Left lung (tissue), 10 donors: ENCODE data around the gene TRABD. TPM values are rescaled to one million over a fixed set of nuclear protein-coding genes. Genes with fewer than 3 reads are reported as not detected.

ENCODE experiments used
- ATAC-seq: fragments of 200-7000 bp; cut with Tn5 transposase; one replicate; pipeline ENCODE4 v1.9.1; 2020; ENCODE audit warnings: moderate library complexity
- DNase-seq, 4 donors: peaks; one replicate each; pipeline ENCODE4 v3.0.0-alpha.2; 2013 to 2020
- H3K27ac ChIP-seq, 2 donors: fragments of 200-600 bp; sonication (generic) in 1 of 2; one replicate each; pipeline versions ENCODE4 v1.5.0 to v1.8.0; 2020 to 2021
- H3K27me3 ChIP-seq, 2 donors: fragments of 200-600 bp; sonication (generic) in 1 of 2; one replicate each; pipeline versions ENCODE4 v1.5.0 to v1.8.0; 2020 to 2021
- H3K36me3 ChIP-seq, 2 donors: fragments of 200-600 bp; sonication (generic) in 1 of 2; one replicate each; pipeline versions ENCODE4 v1.5.0 to v1.8.0; 2020 to 2021
- H3K4me1 ChIP-seq, 2 donors: fragments of 200-600 bp; one replicate each; pipeline ENCODE4 v1.8.0; 2021
- H3K4me3 ChIP-seq, 2 donors: fragments of 200-600 bp; sonication (generic) in 1 of 2; one replicate each; pipeline versions ENCODE4 v1.5.0 to v1.8.0; 2020 to 2021; ENCODE audit warnings: mild to moderate bottlenecking in 1 of 2
- H3K9me3 ChIP-seq, 2 donors: fragments of 200-600 bp; sonication (generic) in 1 of 2; one replicate each; pipeline versions ENCODE4 v1.5.0 to v1.8.0; 2020 to 2021
- intact Hi-C, 2 donors: fragments of 100-400 bp; cut with DNase I; formaldehyde crosslinking; loops; one replicate each; pipeline versions ENCODE4 v1.11.2 to v1.14.2; 2022
- polyA plus RNA-seq, 6 donors: library from polyadenylated mRNA; unstranded; fragments of 120-200 nt; gene quantifications; one replicate each; pipeline ENCODE4 v1.2.1, GENCODE V29; 2013; ENCODE audit not compliant: insufficient read length in 6 of 6
- total RNA-seq, 2 donors: library from RNA; stranded (reverse); fragmentation: NEBNext Ultra II Directional; extraction: Animal tissue kit (Norgen Biotek cat#: 25700); gene quantifications; one replicate each; pipeline ENCODE4 v1.2.1, GENCODE V29; 2021
- TF ChIP-seq, protein P1 (sequence below), 2 donors: fragments of 200-600 bp; sonication (generic) in 1 of 2; IDR thresholded peaks; one replicate each; pipeline versions ENCODE4 v1.5.0 to v1.8.0; 2021; ENCODE audit warnings: antibody characterized with exemption in 2 of 2
- donor health status: DM: no; HTN: yes; CAD: no.
- donor health status: DM: no; HTN: no; CAD: no.

TRABD gene
- total and polyA plus RNA-seq, 8 donors, result 16.0 to 54.2 (median 24.4) TPM

DNA sequence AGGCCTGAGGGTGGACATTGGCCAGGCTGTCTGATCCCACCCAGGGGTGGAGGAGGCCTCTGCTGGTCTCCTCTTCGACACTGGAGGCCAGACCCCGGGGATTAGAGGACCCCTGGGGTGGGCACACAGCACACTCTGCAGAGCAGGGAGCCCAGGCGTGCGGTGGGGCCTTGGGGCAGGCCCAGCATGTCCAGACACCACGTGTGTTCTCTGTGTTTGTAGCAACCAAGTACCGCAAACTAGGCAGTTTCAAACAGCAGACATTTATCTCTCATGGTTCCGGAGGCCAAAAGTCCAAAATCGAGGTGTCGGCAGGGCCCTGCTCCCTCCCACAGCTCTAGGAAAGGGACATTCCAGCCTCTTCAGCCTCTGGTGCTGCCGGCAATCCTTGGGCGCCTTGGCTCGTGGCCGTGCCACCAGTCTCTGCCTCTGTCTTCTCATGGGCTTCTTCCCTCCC lies 13.7 kb upstream of the TRABD start:
- intact Hi-C loops, result no loop called here
- Histone ChIP-seq H3K27ac (no peak overlapping the region), H3K36me3 (no peaks in the 10 kb centered on the region), H3K4me3 (no peak overlapping the region), H3K27me3 (peaks cover 18 to 53% of the 10 kb centered on the region in 2 donors), H3K4me1 (peaks cover 0 to 21% of the 10 kb centered on the region in 2 donors), H3K9me3 (no peaks in the 10 kb centered on the region)
- ATAC-seq, result no peak
- DNase-seq, result peak in 2 of 4 donors; percentile 24 to 69
- TF ChIP-seq, protein P1, sequence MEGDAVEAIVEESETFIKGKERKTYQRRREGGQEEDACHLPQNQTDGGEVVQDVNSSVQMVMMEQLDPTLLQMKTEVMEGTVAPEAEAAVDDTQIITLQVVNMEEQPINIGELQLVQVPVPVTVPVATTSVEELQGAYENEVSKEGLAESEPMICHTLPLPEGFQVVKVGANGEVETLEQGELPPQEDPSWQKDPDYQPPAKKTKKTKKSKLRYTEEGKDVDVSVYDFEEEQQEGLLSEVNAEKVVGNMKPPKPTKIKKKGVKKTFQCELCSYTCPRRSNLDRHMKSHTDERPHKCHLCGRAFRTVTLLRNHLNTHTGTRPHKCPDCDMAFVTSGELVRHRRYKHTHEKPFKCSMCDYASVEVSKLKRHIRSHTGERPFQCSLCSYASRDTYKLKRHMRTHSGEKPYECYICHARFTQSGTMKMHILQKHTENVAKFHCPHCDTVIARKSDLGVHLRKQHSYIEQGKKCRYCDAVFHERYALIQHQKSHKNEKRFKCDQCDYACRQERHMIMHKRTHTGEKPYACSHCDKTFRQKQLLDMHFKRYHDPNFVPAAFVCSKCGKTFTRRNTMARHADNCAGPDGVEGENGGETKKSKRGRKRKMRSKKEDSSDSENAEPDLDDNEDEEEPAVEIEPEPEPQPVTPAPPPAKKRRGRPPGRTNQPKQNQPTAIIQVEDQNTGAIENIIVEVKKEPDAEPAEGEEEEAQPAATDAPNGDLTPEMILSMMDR (IDR thresholded peaks at IDR 0.05), result no peak

DNA sequence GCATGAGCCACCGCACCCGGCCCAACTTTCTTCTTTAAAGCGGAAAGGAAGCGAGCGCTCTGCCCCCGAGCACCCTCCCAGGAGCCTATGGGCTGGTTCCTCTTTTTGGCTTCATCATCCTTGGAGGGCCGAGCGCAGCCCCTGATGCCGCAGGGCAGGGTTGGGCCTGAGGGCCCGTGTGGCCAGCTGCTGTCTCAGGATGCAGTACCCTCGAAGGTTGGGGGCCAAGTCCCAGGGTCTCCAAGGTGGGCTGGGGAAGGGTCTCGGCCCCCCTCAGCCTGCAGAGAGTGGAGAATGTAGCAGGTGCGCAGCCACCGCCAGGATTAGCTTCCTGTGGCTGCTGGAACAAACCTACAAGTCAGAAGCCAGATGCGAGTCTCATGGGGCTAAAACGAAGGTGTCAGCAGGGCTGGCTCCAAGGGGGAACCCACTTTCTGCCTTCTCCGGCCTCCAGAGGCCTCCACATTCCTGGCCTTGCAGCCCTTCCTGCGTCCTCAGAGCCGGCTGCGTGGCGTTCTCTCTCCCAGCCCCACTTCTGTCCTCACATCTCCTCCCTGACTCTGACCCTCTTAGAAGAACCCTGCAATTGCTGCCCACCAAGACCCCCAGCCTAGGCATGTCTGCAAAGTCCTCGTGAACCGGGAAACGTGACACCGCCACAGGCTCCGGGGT lies 12.3 kb upstream of the TRABD start:
- DNase-seq, result peak in 1 of 4 donors; percentile 87
- no peak overlapping the region for H3K27ac ChIP-seq

DNA sequence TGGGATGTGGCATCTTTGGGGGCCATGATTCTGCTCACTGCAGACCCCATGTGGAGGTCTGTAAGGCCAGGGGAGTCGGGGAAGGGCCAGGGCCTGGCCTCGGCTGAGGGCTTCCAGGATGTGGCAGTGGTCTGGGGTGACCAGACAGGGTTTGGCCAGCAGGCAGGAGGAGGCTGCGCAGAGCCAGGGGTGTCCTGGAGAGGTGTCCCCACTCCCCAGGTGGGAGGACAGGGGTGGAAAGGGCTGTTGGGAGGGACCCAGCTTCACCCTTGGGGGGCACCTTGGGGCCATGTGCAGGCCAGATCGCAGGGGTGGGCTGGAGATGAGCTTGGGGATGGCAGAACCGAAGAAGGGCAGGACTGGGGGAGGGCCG lies 11.7 kb upstream of the TRABD start:
- peak in 1 of 4 donors; percentile 60 for DNase-seq
- Histone ChIP-seq H3K36me3 (no peaks in the 10 kb centered on the region), H3K9me3 (no peaks in the 10 kb centered on the region), H3K4me1 (peaks cover 0 to 21% of the 10 kb centered on the region in 2 donors), H3K4me3 (no peak overlapping the region), H3K27ac (no peak overlapping the region), H3K27me3 (peaks cover 18 to 62% of the 10 kb centered on the region in 2 donors)
- ATAC-seq, result no peak
- intact Hi-C loops, result no loop called here
- TF ChIP-seq, protein P1 (IDR thresholded peaks at IDR 0.05), result no peak

More for the DNA sequence above, 12.3 kb upstream of the TRABD start:
- Histone ChIP-seq H3K4me3 (no peak overlapping the region), H3K27me3 (peaks cover 18 to 60% of the 10 kb centered on the region in 2 donors), H3K36me3 (no peaks in the 10 kb centered on the region), H3K4me1 (peaks cover 0 to 21% of the 10 kb centered on the region in 2 donors), H3K9me3 (no peaks in the 10 kb centered on the region)
- TF ChIP-seq, protein P1 (IDR thresholded peaks at IDR 0.05), result no peak
- peak; percentile 22 for ATAC-seq
- intact Hi-C loops, result no loop called here

DNA sequence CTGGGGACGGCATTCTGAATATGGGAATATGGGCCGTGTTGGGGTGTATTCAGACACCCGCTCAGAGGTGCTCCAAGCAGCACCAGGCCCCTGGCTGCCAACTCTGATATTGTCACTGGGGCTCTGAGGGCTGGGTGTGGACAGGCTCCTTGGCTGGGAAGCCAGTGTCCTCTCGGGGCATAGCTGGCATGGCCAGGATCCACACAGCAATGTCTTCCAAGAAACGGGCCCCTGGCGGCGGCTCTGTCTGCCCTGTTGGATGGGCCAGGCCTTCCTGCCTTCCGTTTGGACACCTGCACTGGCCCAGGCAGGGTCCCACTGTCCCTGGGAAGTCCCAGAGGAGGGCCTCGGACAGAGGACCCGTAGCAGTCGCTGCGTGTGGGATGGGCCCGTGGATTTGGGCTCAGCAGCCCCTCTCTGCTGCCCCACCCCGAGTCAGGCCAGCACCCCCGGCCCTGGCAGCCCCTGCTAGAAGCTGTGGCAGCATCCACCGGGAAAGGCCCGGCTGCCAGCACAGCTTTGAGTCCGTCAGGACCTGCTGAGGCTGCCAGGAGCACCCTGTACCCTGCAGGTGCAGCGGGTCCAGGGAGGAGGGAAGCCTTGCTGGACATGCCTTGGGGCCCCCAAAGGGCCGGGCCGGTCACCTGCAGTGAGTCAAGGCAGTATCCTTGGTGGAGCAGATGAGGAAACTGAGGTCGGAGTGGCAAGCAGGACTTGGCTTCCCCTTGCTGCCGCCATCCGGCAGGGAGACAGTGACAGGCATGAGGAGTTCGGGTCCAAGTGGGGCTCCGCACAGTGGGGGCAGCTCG lies 11.1 kb upstream of the TRABD start:
- intact Hi-C loops, result no loop called here
- Histone ChIP-seq H3K36me3 (no peaks in the 10 kb centered on the region), H3K4me3 (no peak overlapping the region), H3K27ac (no peak overlapping the region), H3K4me1 (peaks cover 0 to 17% of the 10 kb centered on the region in 2 donors), H3K27me3 (peaks cover 12 to 61% of the 10 kb centered on the region in 2 donors), H3K9me3 (no peaks in the 10 kb centered on the region)
- peak in 1 of 4 donors; percentile 73 for DNase-seq
- no peak for ATAC-seq
- TF ChIP-seq, protein P1 (IDR thresholded peaks at IDR 0.05), result no peak

DNA sequence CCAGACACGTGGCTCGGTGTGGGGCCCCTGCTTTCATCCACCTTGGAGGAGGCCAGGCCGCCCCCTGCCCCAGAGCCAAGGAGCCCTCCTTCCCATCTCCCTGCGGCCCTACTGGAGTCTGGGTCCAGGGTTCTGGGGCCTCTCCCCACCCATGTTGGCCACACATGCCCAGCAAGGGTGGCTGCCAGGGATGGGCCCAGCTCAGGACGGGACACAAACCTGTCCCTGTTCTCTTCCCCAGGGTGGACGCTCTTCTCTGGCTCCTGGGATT lies 10.6 kb upstream of the TRABD start:
- no peaks in the 10 kb centered on the region for H3K36me3 ChIP-seq
- peaks cover 0 to 14% of the 10 kb centered on the region in 2 donors for H3K4me1 ChIP-seq
- intact Hi-C loops, result no loop called here
- DNase-seq (no peak), ATAC-seq (no peak)
- H3K27me3 ChIP-seq, result peaks cover 8 to 56% of the 10 kb centered on the region in 2 donors
- TF ChIP-seq, protein P1 (IDR thresholded peaks at IDR 0.05), result no peak
- no peaks in the 10 kb centered on the region for H3K9me3 ChIP-seq
- H3K27ac ChIP-seq, result no peak overlapping the region
- no peak overlapping the region for H3K4me3 ChIP-seq
